Hepatic stellate cell (primary cell): ENCODE measurements around the gene CELSR1.
"Not testable (repeated sequence)": the region's sequence is repeated elsewhere in the genome, so short reads cannot be mapped to it uniquely, and the experiment has no call there.

Experiments
- DNase-seq: peaks from one replicate; pipeline ENCODE4 v3.0.0; 2011; ENCODE audit warnings: low spot score

Gene CELSR1

GRCh38 chr22:46532416-46532815, 5.0 kb downstream of the CELSR1 start:
- DNase-seq: no peak

- DNase-seq: no peak
Observed at GRCh38 chr22:46531581-46532175, 5.7 kb downstream of the CELSR1 start.

- DNase-seq: no peak
Observed at GRCh38 chr22:46528121-46528610, 9.3 kb downstream of the CELSR1 start.

DNA sequence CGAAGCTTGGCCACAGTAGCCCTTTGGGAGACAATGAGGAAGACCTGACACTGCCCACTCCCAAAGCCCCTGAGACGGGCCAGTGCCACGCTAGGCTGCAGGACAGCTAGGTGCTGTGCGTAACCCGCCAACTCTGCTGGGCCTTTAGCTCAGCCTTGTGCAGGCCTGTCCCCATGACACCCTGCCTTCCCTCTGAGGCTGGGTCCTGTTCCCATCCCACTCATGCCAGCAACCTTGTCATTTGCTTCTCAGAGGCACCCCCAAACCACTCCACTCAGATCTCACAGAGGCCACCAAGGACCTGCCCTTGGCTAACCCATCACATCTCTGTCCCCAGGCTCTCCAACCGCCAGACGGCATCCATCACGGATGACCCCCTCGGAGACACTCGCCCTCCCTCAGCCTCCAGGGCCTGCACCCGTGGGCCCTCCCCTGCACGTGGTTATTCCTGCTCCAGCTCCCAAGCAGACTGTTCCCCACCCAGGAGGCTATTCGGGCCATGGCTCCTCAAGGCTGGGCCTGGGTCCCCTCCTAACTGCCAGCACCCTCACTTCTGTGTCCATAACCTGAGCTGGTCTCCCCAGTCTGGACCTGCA, 11.1 kb downstream of the CELSR1 start:
- DNase-seq: no peak

- DNase-seq: no peak
Observed at GRCh38 chr22:46525389-46526243, 11.8 kb downstream of the CELSR1 start.

DNA sequence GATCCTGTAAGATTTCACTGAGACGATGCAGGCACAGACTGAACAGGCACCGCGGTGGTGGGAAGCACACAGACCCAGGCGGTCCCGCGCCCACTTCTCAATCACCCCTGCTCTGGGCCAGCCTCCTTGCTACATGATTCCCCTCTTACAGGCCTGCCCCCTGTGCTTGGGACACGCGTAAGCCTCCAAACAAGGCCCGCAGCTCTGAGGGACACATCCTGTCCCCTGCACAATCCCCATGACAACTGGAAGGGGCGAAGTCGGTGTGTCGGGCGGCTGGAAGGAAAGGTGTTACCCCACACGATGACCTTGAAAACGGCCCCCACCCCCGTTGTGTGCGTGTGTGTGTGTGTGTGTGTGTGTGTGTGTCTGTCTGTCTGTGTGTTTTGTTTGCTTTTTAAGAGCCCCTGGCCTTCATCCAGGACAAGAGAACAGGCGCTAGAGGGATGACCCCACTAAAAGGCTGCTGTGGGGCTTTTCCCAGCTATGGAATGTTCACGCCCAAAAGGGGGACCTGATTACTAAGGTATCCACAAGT, 13.1 kb downstream of the CELSR1 start:
- no peak for DNase-seq

DNA sequence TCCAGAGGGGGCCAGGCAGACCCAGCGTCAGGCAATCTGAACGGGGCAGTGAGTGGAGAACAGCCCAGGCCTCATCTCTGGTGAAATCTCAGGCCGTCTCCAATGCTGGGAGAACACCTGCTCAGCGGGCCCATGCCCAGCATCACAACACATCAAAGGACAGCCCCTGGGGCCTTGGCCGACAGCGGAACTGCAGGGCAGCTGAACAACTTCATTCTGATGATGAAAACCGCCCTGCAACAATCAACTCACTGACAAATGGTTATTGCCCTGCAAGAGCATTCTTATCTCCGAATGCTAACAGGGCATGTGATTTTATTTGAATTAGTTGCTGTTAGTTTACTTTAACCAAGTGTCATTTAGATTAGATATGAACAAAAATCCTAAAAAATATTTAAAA, 14.6 kb downstream of the CELSR1 start:
- no peak for DNase-seq

DNA sequence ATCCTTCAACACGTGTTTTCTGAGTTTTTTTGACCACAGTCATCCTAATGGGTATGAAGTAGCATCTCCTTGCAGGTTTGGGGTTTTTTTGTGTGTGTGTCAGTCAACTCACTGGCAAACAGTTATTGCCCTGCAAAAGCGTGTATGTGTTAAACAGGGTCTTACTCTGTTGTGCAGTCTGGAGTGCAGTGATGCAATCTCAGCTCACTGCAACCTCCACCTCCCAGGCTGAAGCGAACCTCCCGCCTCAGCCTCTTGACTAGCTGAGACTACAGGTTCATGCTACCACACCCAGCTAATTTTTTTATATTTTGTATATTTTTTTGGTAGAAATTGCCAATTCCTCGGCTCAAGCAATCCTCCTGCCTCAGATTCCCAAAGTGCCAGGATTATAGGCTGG, 15.4 kb downstream of the CELSR1 start:
- DNase-seq: no peak

GRCh38 chr22:46520880-46521279, 16.5 kb downstream of the CELSR1 start:
- DNase-seq: no peak

DNA sequence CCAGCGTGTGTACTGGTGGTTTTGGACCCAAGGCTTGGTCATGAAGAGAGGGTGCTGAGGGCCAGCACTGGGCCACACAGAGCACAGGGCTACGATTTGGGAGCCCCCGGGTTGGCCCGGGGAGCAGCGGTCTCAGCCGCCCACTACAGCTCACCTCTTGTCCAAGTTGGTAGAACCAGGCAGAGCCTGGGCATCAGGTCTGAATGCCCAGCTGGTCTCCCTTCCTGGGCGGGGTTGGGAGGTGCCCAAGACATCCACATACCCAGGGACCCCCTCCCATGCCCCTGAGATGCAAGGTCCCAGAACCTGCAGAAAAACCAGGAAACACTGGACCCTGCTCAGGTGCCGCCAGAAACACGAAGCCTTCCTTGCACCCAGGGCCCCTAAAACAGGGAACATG, 18.0 kb downstream of the CELSR1 start:
- DNase-seq: no peak

GRCh38 chr22:46518542-46519325, 18.7 kb downstream of the CELSR1 start:
- no peak for DNase-seq

DNA sequence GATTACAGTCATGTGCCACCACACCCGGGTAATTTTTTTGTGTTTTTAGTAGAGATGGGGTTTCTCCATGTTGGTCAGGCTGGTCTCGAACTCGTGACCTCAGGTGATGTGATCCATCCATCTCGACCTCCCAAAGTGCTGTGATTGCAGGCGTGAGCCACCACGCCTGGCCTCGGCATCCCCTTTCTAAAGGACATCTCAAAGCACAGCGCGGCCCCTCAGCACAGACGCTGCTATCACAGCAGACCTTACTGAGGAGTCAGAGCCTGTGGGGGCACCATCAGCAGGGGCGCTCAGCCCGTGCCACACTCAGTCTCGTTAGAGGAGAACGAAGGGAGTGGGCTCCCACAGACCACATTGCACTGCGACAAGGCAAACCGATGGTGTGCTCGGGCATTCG, 19.4 kb downstream of the CELSR1 start:
- DNase-seq: no peak

DNA sequence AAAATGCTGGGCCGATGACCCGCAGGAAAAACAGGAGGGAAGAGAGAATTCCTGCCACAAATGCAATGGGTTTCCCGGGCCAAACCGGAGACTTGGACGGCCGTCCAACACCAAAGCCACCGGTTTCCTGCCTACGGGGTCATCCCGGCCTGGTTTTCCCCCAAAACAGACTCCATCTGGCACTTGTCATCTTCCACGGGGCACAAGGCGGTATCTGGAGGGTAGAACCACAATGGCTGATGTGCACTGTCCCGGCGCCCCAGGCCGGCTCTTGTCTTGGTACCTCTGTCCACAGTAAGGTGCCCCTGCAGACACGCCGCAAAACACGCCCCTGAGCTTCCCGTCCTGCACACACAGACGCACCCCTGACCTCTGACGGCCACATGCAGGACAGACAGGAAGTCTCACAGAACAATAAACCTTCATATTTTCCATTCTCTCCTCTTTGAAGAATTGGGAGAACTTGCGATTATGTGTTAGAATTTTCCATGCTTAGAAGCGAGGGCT, 20.1 kb downstream of the CELSR1 start:
- DNase-seq: no peak

DNA sequence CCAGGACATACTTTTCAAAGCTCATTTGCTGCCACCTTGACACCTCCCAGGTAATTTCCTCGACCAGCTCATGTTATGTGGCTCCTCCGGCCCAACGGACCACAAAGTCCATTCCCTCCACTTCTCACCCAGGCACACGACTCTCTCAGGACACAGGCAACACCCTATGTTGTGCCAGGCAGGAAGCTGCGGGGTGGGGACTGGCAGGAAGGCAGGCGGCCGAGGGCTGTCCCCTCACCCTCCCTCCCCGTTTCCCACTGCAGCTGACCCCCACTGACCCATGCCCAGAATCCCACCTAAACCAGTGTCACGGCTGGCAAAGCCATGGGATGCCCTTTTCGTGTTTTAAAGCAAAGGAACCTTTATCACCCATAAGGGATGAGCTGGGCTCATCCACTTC, 20.8 kb downstream of the CELSR1 start:
- no peak for DNase-seq

DNA sequence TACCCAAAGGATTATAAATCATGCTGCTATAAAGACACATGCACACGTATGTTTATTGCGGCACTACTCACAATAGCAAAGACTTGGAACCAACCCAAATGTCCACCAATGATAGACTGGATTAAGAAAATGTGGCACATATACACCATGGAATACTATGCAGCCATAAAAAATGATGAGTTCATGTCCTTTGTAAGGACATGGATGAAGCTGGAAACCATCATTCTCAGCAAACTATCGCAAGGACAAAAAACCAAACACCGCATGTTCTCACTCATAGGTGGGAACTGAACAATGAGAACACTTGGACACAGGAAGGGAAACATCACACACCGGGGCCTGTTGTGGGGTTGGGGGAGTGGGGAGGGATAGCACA, 21.3 kb downstream of the CELSR1 start:
- not testable (repeated sequence) for DNase-seq

DNA sequence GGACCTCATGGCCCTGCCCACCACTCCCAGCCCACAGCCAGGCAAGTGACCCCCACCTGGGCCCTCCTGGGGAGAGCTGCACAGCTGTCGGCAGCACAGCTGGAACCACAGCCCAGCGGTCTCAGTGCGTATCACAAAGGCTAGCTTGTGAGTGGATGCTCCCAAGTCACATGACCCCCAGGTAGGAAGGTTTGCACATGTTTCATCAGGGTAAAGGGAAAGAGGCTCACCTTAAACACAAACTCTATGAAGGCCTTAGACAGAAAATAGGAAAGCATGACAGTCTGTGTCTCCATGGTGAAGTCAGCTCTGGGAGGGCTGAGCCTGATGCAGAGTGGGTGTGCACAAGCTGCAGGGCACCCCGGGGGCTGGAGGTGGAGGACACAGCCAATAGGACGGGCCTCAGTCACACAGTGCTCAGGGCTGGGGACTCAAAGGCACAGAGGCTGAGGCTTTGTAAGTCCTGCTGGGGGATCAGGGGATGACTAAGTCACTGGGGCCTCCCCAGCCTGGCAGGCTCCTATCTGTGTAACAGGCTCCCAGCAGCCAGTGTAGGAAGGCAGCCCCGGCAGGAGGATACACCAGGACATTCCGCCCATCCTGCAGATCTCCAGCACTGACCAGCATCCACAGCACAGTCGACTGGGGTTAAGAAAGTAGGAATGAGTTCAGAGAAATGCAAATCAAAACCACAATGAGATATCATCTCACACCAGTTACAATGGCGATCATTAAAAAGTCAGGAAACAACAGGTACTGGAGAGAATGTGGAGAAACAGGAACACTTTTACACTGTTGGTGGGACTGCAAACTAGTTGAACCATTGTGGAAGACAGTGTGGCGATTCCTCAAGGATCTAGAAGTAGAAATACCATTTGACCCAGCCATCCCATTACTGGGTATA, 22.0 kb downstream of the CELSR1 start:
- DNase-seq: no peak

DNA sequence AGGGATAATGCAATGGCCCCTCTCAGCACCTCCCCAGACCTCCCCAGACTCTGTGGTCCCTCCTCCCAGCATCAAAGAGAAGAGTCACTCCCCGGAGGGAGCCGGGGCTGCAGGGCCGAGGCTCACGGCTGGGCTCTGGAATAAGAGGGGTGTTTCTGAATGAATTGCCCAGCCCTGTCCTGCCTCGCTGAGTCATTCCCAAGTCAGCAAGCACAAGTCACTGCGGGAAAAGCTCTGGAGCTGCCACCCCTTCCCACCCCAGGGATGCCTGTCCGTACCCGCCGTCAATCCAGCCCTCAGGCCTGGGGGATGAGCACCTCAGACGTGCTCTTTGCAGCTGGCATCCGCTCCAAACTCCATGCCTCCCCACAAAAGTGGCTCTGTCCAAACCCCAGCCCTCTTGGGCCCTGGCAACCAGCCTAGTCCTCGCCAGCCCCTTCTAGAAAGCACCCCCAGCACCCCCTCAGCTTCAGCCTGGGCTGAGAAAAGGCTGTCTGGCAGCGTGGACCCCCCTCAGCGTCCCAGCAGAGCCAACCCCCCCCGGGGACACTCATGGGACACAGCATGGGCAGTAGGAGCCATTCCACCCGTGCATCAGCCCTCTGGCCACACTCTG, 22.7 kb downstream of the CELSR1 start:
- DNase-seq: peak; percentile 62

- DNase-seq: no peak
Observed at GRCh38 chr22:46513908-46514550, 23.4 kb downstream of the CELSR1 start.

- no peak for DNase-seq
Observed at GRCh38 chr22:46512683-46513082, 24.7 kb downstream of the CELSR1 start.

DNA sequence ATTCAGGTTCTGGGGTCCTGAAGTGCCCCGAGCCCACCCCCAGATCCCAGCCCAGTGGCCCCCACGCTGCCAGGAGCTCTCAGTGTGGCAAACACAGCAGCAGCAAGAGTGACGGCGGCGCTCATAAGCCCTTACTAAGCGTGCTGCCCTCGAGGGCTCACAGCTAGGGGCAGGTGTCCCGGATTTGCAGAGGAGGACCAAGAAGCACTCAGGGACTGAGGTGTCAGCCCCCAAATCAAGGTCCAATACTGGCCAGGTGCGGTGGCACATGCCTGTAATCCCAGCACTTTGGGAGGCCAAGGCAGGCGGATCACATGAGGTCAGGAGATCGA, 25.4 kb downstream of the CELSR1 start:
- no peak for DNase-seq
